WERI-Rb-1 (cell line): ENCODE data around the gene NTRK3.

Source experiments
- DNase-seq: peaks from one replicate; pipeline ENCODE4 v3.0.0-alpha.2; 2020
- H3K27ac ChIP-seq: fragments of 250-450 bp; sonication (Bioruptor Pico); 2 replicates; pipeline ENCODE4 v1.5.1; 2020; ENCODE audit warnings: mild to moderate bottlenecking, moderate library complexity
- H3K27me3 ChIP-seq: fragments of 250-450 bp; sonication (Bioruptor Pico); 2 replicates; pipeline ENCODE4 v1.5.1; 2021; ENCODE audit warnings: mild to moderate bottlenecking, low read depth, moderate library complexity; ENCODE audit not compliant: insufficient read depth, severe bottlenecking
- H3K36me3 ChIP-seq: fragments of 250-450 bp; sonication (Bioruptor Pico); 2 replicates; pipeline ENCODE4 v1.5.1; 2020; ENCODE audit warnings: mild to moderate bottlenecking, moderate library complexity
- H3K4me3 ChIP-seq: 2 replicates; pipeline ENCODE4 v1.5.1; 2011; ENCODE audit warnings: low read depth, mild to moderate bottlenecking, control low read depth, low read length
- H3K9me3 ChIP-seq: fragments of 250-450 bp; sonication (Bioruptor Pico); 2 replicates; pipeline ENCODE4 v1.5.1; 2021; ENCODE audit warnings: mild to moderate bottlenecking, moderate library complexity; ENCODE audit not compliant: severe bottlenecking
- TF ChIP-seq, protein P1 (sequence below): IDR thresholded peaks from 2 replicates; pipeline ENCODE4 v1.5.1; 2011; ENCODE audit warnings: low read depth, mild to moderate bottlenecking, control low read depth, inconsistent platforms, low read length

NTRK3 gene

DNA sequence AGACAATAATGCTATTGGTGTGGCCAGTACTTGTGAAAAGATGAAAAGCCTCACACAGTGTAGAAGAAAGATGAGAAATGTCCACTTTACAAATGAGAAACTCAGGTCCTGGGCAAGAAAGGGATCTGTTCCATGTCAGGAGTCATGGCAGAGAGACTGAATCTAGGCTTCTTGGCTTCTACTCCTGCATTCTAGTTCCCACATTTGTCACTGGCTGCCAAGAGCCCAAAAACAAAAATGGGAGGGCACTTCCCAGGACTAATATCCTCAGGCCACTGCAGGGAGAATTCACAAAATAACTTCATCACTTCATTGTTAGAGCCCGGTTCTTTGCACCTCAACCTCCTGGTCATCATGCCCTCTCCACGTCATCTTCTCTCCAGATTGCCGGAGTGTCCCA lies 337.5 kb downstream of the NTRK3 start:
- no peak overlapping the region for H3K27ac ChIP-seq
- DNase-seq = no peak
- no peaks in the 10 kb centered on the region for H3K9me3 ChIP-seq
- H3K27me3 ChIP-seq = peaks cover 3% of the 10 kb centered on the region
- H3K4me3 ChIP-seq = no peak overlapping the region
- H3K36me3 ChIP-seq = no peaks in the 10 kb centered on the region
- TF ChIP-seq, protein P1, sequence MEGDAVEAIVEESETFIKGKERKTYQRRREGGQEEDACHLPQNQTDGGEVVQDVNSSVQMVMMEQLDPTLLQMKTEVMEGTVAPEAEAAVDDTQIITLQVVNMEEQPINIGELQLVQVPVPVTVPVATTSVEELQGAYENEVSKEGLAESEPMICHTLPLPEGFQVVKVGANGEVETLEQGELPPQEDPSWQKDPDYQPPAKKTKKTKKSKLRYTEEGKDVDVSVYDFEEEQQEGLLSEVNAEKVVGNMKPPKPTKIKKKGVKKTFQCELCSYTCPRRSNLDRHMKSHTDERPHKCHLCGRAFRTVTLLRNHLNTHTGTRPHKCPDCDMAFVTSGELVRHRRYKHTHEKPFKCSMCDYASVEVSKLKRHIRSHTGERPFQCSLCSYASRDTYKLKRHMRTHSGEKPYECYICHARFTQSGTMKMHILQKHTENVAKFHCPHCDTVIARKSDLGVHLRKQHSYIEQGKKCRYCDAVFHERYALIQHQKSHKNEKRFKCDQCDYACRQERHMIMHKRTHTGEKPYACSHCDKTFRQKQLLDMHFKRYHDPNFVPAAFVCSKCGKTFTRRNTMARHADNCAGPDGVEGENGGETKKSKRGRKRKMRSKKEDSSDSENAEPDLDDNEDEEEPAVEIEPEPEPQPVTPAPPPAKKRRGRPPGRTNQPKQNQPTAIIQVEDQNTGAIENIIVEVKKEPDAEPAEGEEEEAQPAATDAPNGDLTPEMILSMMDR = no peak

DNA sequence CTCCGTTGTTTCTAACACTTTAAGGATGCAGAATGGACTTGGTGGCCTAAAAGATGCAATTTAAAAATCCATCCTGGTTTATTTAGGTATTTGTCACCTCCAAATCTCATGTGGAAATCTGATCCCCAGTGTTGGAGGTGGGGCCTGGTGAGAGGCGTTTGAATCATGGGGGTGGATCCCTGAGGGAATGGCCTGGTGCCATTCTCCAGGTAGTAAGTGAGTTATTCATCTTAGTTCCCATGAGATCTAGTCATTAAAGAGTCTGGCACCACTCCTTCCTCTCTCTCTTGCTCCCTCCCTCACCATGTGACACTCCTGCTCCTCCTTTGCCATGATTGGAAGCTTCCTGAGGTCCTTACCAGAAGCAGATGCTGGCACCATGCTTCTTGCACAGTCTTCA lies 339.1 kb downstream of the NTRK3 start:
- TF ChIP-seq, protein P1 = no peak
- Histone ChIP-seq H3K27ac (no peak overlapping the region), H3K9me3 (no peaks in the 10 kb centered on the region), H3K36me3 (no peaks in the 10 kb centered on the region), H3K4me3 (no peak overlapping the region), H3K27me3 (peaks cover 3% of the 10 kb centered on the region)
- no peak for DNase-seq

DNA sequence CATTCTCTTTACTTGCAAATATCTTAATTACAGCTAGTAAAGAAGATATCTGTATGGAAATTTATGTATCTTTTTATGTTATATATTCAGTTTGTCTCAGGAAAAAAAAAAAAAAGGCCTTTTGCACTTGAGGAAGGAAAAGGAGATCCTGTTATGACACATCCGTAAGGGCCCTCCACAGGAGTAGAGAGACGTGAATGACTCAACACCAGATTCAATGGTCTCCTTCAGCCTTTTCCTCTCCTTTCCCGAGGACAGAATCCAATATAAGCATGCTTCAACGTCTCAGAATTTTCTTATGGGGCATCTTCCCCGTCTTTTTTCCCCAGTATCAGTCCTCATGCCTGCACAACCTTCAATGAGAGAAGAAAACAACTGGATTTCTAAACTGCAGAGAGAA lies 340.3 kb downstream of the NTRK3 start:
- H3K4me3 ChIP-seq = no peak overlapping the region
- TF ChIP-seq, protein P1 = no peak
- DNase-seq = no peak
- no peaks in the 10 kb centered on the region for H3K9me3 ChIP-seq
- peaks cover 5% of the 10 kb centered on the region for H3K27me3 ChIP-seq
- no peaks in the 10 kb centered on the region for H3K36me3 ChIP-seq
- no peak overlapping the region for H3K27ac ChIP-seq

DNA sequence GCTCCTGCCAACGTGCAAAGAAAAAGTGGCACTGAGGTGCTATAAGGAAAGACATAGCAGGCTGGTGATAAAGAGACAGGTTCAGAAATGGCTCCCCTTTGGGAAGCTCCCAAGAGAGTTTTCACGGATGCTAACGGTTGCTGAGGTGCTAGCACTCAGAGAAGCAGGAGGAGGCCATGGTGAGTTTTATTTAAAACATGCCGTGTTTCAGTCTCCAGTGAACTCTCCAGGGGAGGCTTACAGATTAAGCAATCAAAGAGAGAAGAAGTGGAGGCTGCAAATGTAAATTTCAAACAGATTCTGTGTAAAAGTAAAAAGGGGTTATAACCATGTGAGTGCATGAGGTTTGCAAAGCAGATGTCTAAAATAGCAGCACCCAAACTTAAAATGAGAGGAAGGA lies 346.2 kb downstream of the NTRK3 start:
- TF ChIP-seq, protein P1 = no peak
- H3K27ac ChIP-seq = no peak overlapping the region
- no peak for DNase-seq
- H3K4me3 ChIP-seq = no peak overlapping the region
- H3K9me3 ChIP-seq = no peaks in the 10 kb centered on the region
- H3K36me3 ChIP-seq = no peaks in the 10 kb centered on the region
- H3K27me3 ChIP-seq = peaks cover 14% of the 10 kb centered on the region

DNA sequence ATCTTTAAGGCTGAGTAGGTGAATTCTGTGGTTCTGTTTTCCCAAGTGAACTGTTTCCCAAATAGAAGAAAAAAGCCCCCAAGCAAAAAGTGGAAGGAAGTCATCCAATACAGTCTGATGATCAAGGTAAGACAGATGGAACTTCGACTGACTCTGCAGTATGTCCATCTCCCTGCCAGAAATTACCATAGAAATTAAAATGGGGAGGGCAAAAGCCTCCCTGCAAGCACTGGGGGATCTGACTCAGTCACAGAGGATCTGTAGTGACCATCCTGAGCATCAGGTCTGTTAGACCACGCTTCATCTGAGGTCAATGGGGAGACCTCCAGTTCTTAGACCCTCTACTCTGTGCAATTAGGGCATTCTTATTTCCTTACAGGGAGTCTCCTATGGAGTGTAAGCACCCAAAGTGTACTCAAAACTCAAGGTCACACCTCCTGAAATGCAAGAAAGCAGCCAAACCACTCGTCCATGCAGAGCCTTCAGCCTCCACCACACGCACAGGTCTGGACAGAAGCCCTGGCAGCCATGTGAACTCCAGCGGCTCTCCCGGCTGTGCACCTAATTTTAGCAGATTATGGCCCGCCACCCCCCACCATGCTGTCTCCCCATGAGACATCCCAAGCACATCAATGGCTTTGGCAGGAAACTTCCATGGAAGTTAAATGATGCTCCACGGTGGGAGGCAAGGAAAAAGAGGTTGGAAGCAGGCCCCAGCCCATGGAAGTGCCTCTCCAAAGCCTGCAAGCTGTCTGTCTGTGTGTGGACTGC lies 348.7 kb downstream of the NTRK3 start:
- Histone ChIP-seq H3K9me3 (no peaks in the 10 kb centered on the region), H3K4me3 (no peak overlapping the region), H3K27ac (no peak overlapping the region), H3K36me3 (no peaks in the 10 kb centered on the region), H3K27me3 (peaks cover 14% of the 10 kb centered on the region)
- no peak for DNase-seq
- TF ChIP-seq, protein P1 = no peak

DNA sequence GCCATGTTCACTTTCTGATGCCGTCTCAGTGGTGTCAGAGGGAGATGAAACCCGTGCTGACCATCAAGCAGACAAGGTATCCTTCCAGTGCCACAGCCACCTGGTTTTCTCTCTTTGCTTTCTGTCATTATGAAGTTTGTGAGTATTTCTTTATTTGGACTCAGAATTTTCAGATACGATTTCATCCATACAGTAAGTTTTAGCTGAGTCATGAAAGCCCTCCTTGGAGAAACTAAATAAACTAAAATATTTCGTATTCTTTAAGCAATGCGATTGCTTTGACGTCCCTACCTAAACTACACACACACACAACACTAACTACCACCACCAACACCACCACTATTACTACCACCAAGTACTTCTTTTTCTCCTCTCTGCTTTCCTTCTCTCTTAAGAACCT lies 350.1 kb downstream of the NTRK3 start:
- TF ChIP-seq, protein P1 = no peak
- Histone ChIP-seq H3K27me3 (peaks cover 17% of the 10 kb centered on the region), H3K36me3 (no peaks in the 10 kb centered on the region), H3K4me3 (no peak overlapping the region), H3K27ac (no peak overlapping the region), H3K9me3 (no peaks in the 10 kb centered on the region)
- DNase-seq = no peak
